HEK293T (cell line): Measurements from ENCODE around the gene CD40.

ENCODE experiments used
- ARNT ChIP-seq: fragments of 450-650 bp; IDR thresholded peaks from 2 replicates; pipeline ENCODE4 v1.6.1; 2017; ENCODE audit warnings: mild to moderate bottlenecking
- ELF4 ChIP-seq: fragments of 450-650 bp; IDR thresholded peaks from 2 replicates; pipeline ENCODE4 v1.6.1; 2017; ENCODE audit warnings: antibody characterized with exemption
- FOXK2 ChIP-seq: fragments of 450-650 bp; IDR thresholded peaks from 2 replicates; pipeline ENCODE4 v1.6.1; 2016; ENCODE audit warnings: mild to moderate bottlenecking
- FOXM1 ChIP-seq: fragments of 450-650 bp; IDR thresholded peaks from 2 replicates; pipeline ENCODE4 v1.6.1; 2017; ENCODE audit warnings: mild to moderate bottlenecking, borderline replicate concordance
- LEF1 ChIP-seq: fragments of 450-650 bp; IDR thresholded peaks from 2 replicates; pipeline ENCODE4 v1.6.1; 2017; ENCODE audit warnings: mild to moderate bottlenecking, borderline replicate concordance
- SP1 ChIP-seq: fragments of 450-650 bp; IDR thresholded peaks from 2 replicates; pipeline ENCODE4 v1.6.1; 2017

DNA sequence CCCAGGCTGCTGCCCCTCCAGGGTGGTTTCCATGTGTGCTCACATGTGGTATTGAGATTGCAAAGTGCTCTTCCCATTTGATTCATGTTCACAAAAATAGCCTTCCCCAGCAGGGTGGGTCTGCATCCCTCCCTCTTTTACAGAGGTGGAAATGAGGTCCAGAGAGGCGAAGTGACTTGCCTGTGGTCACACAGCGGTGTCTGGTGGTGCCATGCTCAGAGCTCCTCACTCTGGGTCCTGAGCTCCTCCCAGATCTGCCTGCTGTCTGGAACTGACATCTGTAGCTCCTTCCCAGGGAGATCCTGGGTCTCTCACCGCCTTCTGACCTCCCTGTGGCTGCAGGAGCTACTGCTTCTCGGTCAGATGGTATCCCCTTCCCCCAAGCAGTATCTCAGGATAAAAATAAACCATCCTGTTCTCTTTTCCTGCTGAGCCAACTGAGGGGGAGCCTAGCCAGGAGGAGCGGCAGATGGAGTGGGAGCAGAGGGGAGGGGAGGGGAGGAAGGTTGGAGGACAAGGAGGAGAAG, 11.9 kb downstream of the CD40 start:
- TF ChIP-seq FOXK2 (no peak), ELF4 (no peak), LEF1 (no peak), FOXM1 (no peak), SP1 (no peak), ARNT (no peak)
